Panc1 (cell line): ENCODE results near the gene PHYHIPL.

ENCODE experiments used
- POLR2AphosphoS5 ChIP-seq: IDR thresholded peaks from 2 replicates; pipeline ENCODE4 v1.6.1; 2012; ENCODE audit warnings: mild to moderate bottlenecking, low read depth, low read length, moderate library complexity
- REST ChIP-seq, 2 experiments: IDR thresholded peaks; 2 replicates each; pipeline ENCODE4 v1.6.1; 2011 to 2012; ENCODE audit warnings: low read depth in 2 of 2, control low read depth in 1 of 2, low read length in 1 of 2, mild to moderate bottlenecking in 1 of 2, moderate library complexity in 1 of 2; ENCODE audit not compliant: insufficient read depth in 1 of 2
- SIN3A ChIP-seq: IDR thresholded peaks from 2 replicates; pipeline ENCODE4 v1.6.1; 2012; ENCODE audit warnings: low read depth, mild to moderate bottlenecking, low read length, moderate library complexity, borderline replicate concordance; ENCODE audit not compliant: insufficient read depth
- TCF7L2 ChIP-seq: IDR thresholded peaks from 2 replicates; pipeline ENCODE4 v1.6.1; 2011; ENCODE audit warnings: mild to moderate bottlenecking, low read depth, low read length, inconsistent platforms
- TF ChIP-seq, protein P1 (sequence below): fragments of 450-650 bp; IDR thresholded peaks from 2 replicates; pipeline ENCODE4 v1.5.1; 2017; ENCODE audit warnings: mild to moderate bottlenecking

GRCh38 chr10:59279991-59280505 is 103.6 kb downstream of the PHYHIPL start:
- TF ChIP-seq, protein P1, sequence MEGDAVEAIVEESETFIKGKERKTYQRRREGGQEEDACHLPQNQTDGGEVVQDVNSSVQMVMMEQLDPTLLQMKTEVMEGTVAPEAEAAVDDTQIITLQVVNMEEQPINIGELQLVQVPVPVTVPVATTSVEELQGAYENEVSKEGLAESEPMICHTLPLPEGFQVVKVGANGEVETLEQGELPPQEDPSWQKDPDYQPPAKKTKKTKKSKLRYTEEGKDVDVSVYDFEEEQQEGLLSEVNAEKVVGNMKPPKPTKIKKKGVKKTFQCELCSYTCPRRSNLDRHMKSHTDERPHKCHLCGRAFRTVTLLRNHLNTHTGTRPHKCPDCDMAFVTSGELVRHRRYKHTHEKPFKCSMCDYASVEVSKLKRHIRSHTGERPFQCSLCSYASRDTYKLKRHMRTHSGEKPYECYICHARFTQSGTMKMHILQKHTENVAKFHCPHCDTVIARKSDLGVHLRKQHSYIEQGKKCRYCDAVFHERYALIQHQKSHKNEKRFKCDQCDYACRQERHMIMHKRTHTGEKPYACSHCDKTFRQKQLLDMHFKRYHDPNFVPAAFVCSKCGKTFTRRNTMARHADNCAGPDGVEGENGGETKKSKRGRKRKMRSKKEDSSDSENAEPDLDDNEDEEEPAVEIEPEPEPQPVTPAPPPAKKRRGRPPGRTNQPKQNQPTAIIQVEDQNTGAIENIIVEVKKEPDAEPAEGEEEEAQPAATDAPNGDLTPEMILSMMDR = no peak
- TF ChIP-seq TCF7L2 (no peak), POLR2AphosphoS5 (no peak), REST (IDR thresholded peaks at IDR 0.05; ENCODE audit: insufficient read depth in 1 of 2, low read depth in 2 of 2, low read length in 1 of 2) (no peak), SIN3A (no peak)
